ENCODE measurements around the gene CLMN.
A peak's percentile ranks its signal among the peaks of the same experiment; 100 is the strongest.

Gene CLMN

DNA sequence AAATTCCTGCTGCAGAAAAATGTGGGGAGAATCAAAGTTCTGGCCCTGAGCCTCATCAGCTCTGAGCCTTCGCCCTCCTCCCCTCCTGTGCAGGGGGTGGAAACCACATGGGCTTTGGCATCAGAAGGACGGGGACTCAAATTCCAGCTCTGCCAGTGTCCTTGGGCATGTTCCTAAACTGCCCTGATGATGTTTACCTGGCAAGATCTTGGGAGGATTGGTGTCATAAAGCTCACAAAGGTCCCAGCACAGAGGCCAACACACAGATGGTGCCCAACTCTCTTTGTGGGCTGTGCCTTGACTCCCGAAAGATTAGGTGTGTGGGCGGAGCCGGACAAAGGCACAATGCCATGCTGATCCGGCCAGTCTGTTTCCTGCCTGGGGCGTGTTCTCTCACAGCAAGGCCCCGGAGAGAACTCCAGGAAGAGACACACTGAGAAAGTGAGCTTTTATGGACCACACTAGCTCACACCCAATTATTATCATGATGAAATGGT is 20.5 kb upstream of the CLMN start:
- no peak for DNase-seq

DNA sequence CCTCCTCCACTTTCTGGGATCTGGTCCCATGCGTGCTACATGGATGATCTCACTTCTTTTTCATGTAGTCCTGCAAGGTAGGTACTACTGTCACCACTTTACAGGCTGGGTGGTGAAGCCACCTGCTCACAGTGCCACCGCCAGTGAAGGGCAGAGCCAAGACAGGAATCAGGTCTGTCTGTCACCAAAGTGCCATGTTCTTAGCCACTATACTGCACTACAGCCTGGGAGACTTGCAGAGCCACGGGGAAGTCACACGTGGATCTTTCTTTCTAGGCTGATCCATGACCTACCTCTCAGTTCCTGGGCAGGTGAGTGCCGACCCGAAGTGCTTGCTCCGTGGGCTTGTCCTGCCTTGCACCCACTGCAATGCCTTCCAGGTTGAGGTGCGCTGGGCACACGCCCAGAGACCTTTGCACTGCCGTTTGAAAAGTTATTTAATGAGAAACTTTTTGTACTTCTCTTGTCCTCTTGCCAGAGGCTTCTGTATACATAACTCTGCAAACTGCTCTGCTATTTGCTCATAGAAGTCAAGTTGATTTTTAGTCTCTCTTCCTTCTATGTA is 19.7 kb upstream of the CLMN start:
- DNase-seq: no peak

DNA sequence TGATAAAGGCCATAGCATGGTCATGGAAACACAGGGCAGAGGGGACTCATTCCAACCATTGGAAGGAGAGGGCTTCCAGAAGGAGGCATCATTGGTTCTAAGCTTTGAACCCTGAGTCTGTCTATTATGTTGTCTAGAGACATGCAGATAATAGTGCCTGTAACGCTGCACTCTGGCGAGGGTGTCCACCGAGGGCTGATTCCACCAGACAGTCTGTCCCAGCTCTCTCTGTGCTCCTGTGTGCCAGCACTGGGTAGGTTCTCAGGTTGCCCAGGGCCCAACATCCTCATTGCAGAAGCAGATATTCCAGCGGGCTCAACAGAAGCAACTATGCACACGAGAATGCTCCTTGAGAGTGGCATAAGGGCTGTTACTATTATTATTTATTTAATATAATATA is 18.7 kb upstream of the CLMN start:
- no peak for DNase-seq

DNA sequence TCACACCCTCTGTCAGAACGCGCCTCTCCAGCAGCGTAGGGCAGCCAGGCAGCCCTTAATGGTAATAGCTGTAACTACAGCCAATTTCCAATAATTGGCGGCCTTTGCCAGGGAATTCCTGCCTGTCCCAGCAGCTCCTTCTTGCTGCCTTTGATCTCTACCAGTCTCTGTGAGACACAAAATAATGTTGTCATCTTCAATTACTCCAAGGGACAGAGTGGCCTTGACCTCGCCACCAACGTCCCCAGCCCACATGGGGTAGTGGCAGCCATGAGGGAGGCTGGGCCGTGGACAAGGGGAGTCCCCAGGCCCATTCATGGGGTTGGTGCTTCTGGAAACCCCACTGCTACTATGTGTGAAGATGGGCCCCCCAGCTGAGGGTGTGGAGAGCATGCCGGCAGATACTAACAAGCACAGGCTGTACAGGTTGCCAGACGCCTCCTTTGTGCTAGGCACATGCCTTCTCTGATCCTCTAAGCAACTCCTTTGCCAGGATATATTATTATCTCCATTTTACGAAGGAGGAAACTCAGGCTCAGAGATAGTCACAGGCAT is 17.4 kb upstream of the CLMN start:
- no peak for DNase-seq

DNA sequence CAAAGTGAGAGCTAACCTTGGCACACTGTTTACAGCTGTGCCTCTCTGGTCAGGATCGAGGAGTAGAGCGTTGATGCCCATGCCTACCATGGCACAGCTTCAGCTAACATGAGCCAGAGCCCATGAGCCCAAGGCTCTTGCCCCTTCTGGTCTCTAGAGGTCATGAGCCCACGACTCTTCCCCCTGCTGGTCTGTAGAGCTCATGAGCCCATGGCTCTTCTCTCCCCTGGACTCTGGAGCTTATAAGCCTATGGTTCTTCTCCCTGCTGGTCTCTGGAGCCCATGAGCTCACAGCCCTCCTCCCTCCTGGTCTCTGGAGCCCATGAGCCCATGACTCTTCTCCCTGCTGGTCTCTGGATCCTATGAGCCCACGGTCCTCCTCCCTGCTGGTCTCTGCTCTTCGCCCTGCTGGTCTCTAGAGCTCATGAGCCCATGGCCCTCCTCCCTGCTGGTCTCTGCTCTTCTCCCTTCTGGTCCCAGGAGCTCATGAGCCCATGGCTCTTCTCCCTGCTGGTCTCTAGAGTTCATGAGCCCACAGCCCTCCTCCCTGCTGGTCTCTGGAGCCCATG is 16.6 kb upstream of the CLMN start:
- DNase-seq: no peak

DNA sequence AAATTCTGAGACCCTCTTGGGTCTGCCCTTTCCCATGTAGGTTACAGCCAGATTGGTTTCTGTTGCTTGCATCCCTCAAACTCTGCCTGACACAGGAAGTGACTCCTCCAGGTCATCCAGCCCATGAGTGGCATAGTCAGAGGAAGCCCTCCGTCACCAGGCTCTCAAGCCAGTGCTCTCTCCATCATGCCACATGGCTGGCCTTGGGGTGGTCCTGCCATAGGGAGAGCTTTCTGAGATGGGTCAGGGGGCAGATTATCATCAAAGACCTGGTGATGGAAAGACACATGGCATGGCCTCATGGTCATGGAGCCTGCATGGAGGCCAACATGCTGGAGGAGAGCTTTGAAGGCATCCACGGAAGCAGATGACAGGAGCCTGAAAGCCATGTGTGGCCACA is 15.4 kb upstream of the CLMN start:
- no peak for DNase-seq

DNA sequence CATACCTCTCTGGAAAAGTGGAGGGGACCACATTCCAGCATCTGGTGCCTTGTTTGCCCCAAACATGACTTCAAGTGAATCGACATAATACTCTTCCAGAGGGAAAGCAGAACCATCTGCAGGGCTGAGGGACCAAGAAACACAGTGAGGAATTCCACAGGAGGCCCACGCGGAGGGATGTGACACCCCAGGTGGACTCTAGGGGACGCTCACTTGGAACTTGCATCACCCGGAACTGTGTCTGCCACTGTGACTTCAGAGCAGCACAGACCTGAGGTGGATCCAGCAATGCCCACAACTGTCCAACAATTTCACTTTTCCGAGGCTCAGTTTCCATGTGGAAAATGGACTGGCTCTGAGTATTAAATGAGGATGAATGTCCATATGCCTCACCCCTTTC is 14.3 kb upstream of the CLMN start:
- DNase-seq: no peak

DNA sequence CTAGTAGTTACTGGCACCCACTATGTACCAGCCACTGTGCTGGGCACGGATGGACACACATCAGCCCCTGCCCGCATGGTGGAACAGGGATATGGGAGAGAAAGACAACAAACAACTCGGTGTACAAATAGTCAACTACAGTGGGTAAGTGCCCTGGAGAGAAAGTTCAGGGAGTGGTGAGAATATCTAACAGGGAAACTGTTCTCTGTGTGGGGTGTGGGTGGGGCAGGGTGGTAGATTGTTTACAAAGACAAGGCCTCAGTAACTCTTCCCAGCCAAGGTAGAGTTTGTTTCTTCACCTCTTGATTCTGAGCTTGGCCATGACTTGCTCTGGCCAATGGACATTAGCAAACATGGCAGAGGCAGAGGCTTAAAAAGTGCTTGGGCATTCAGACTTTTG is 12.9 kb upstream of the CLMN start:
- DNase-seq: no peak

DNA sequence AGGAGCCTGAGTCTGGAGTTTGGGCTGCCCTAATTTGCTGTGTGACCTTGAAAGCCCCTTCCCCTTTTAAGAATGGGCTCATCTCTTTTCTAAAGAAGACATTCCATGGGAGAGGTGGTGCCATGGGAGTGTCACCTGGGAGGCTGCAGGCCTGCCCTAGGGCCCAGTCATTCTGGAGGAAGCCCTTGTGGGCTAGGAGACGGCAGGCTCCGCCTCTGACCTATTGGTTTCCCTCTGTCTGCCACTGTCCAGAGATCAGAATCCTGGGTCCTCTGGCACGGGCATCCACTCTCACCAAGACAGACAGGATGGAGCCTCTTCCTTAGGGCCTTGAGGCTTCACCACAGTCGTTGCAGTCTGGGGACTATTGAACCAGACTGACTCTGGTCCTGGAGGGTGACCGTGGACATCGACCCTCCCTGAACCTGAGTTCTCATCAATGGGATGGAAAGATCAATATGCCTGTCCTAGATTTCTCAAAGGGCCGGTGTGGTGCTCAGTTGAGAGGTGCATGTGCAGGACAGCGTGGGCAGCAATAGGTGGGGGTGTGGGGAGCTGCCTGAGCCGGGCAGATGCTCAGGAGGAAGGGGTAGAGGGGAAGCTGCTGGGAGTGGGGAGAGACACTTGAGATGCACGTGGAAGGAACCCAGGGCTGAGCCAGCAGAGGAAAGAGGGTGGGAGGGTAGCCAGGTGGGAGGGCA is 12.2 kb upstream of the CLMN start:
- no peak for DNase-seq

DNA sequence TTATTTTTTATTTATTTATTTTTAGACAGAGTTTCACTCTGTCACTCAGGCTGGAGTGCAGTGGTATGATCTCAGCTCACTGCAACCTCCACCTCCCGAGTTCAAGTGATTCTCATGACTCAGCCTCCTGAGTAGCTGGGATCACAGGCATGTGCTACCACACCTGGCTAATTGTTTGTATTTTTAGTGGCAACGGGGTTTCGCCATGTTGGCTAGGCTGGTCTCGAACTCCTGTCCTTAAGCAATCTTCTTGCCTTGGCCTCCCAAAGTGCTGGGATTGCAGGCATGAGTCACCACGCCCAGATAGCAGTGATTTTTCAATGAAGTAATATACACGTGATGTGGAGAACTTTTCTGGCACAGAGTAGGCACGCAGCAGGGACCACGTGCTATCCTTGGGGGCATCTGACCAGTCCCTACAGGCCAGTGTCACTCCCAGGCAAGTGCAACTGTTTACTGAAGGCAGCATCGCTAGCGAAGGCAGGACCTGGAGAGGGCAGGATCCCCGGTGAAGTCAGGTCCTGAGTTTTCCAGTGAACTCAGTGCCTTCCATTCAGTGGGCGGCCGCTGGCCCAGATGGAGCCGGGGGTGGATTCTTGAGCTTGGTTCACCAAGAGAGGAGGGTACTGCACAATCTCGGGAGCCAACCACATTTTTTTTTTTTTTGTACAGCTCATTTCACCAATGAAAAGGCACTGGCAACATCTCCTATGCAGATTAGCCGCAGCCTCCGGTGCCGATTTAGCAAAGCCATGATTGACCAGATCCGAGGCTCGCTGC is 11.1 kb upstream of the CLMN start:
- no peak for DNase-seq

DNA sequence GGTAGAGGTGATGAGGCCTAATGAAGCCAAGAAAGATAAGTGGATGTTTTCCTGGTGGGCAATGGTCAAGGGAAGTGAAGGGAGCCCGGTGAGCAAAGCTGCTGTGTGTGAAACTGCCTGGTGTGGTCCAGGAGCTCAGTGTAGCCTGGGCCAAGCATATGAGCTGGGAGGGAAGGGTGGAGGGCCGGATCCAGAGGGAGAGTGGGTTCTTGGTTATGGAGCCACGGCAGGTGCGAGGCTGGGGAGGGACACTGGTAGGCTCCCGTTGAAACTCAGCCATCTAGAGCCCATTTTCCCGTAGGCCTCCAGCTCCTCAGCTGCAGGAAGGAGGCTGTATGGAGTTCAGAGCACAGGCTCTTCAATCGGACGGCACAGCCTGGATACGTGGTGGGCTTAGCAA is 10.2 kb upstream of the CLMN start:
- no peak for DNase-seq

DNA sequence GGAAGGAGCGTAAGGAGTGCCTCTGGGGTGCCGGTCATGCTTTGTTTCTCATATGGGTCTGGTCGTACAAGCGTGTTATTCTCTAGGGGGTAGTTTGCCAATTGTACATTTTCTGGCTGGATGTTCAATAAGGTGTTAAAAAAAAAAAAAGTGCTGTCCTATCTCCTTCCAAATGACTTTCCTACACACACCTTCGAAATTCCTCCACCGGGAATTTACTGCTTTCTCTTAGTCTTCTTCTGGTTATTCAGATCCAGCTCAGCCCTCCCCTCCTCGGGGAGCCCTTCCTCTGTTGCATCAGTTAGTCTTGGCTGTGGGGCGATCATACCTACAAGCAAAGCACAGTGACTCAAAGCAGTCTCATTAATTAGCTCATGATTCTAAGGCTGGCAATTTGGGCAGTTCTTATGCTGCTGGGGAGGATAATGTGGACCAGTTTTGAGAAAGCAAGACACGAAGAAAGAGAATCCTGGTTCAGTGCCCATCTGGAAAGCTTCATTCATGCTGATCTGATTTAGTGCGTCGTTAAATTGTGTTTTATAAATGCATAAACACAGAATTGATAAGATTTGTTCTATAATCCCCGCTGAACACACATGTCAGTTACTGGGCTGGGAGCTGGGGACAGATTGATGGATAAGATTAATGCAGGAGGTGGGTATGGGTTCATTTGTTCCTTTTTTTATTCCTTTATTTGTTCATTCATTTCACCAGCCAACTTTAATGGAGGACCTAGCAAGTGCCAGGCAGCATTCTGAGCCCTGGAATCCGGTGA is 9.2 kb upstream of the CLMN start:
- DNase-seq: no peak

DNA sequence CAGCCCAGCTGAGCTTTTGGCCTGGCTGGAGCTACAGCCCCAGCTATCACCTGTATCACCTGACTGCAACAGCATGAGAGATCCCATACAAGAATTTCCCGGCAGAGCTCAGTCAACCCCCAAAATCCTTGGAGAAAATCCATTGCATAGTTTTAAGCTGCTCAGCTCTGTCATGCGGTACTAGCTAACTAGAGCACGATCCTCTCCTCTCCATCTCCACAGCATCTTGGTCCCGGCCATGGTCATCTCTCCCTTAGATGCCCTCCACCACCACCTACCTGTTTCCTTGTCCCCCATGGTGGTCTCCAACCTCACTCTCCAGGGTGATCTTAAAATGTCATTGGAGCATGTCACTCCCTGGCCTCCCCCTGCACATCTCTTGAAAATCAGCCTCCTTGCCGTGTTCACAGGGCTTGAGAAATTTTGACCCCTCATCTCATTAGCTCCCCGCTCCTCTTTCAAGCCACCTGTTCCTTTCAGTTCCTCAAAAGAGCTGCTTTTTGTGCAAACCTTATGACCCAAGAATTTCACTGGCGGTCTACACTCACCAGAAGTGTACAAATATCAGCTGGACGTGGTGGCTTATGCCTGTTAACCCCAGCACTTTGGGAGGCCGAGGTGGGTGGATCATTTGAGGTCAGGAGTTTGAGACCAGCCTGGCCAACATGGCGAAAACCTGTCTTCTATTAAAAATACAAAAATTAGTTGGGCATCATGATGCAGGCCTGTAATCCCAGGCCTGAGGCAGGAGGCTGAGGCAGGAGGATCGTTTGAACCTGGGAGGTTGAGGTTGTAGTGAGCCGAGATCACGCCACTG is 8.1 kb upstream of the CLMN start:
- DNase-seq: no peak

DNA sequence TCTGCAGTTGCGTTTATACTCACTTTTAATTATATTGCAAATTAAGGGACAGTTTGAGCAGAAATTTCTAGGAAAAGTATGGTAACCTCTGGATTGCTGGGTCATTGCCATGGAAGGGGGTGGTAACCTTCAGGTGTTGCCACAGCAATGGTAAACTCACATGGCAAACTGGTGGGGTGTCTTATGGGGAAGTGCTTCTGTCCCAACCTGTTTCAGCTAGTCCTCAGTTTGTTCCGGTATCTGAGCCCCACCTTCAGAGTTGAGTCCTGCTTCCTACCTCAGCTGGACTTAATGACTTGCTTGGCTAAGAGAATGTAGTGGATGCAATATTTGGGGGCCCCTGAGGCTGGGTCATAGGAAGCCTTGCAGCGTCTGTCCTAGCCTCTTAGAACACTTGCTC is 7.3 kb upstream of the CLMN start:
- no peak for DNase-seq

DNA sequence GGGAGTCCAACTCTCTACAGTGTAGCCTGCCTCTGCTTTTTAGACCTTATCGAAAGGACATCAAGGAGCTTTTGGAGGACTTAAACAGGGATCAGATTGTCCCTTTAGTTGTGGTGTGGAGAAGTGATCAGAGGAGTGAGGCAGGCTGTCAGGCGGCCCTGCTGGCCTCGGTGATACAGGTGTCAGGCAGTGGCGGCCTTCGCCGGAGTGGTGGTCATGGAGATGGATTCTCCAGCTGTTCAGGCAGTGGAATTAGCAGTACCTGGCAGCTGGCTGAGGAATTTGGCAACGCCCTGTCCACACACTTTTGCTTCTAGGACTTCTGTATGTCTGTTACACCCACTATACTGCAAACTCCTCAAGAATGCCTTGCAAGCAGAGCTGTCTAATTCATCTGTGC is 4.2 kb upstream of the CLMN start:
- no peak for DNase-seq

DNA sequence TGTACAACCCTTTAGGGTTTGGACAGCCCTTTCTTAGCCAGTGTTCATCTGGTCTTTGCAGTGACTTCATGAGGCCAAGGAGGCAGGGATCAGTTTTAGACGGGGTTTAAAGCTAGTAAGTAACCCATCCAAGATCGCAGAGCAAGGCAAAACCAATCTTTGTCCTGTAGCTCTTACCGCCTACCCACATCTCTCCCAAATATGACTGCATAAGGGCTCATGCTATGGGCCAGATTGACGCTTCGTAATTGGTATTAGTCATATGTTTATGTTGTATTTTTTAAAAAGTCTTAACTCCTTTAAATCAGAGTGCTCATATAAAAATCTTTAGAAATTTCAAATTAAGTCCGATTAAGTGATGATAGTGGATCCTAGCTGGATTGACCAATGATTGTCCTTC is 3.7 kb upstream of the CLMN start:
- no peak for DNase-seq

DNA sequence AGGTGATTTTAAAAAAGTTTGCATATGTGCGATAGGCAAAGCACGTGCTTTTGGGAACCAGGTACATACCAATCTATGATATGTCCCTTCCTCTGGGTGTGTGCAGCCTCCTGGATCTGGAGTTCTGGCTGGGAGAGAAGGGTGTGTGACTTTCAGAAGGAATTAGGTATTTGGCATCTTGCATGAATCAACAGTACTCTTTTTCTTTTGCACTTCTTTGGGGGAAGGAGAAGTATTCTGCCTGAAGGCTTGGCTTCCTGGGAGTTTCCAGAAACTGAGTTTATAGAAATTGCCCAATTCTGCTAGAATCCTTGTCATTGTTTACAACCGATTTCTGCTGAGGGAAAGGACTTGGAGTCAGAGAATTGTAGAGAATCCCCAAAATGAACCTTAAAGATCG is 2.9 kb upstream of the CLMN start:
- DNase-seq: no peak

DNA sequence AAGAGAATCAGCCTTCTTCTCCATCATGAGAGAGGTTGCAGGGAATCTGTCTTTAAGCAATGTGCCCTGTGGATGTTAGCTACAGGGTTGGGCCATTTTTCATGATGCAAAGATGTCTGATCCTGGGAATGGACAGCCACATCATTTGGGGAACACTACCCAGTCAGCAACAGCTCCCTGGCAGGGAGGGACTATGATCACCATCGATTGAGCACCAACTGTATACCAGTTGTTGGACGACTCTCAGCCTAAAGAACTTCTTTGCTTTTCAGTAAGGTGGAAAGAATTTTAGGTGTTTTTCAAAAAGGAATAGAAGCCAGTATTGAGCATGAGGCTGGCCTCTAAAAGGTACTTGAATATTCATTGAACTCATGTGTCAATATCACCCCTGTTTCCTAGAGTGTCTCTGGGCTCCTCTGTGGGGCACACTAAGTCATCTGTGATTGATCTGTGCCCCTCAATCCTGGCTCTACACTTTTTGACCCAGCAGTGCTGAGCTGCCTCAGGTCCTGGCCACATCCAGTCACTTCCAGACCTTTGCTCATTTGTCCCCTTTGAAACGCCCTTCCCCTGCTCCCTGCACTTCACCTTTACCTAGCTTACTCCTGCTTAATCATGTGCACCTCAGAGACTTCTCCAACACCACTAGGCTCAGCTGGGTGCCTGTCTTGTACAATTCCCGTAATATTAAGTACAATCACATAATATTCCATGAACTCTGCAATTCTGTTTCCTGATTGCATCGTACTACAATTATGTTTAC is 2.2 kb upstream of the CLMN start:
- DNase-seq: no peak

DNA sequence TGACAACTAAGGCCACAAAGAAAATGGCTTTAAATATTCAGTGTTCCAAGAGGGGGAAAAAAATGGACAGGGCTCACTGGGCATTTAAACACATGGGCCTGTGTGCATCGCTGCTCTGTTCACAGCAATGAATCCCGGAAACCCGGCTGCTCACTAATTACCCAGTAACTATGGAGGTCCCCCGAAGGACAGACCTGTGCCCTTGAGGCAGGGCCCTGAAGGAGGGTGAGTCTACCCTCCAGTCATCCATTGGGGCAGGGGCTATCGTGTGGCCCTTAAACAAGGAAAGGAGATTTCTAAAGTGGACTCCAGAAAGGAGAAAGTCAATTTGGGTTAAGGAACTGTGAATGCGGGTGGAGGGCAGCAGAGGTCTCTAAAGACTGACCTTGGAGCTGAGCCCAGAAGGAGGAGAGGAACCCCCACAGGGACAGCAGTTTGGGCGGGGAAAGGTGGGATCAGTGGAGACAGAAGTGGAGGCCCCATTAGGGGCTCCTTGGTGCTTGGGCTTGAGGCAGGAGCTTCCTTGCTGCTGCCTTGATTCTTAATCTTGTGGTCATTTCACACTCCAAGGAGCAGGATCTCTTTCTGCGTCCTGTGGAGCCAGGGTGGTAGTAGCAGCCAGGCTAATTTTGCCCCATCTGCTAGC is 1.4 kb upstream of the CLMN start:
- no peak for DNase-seq

DNA sequence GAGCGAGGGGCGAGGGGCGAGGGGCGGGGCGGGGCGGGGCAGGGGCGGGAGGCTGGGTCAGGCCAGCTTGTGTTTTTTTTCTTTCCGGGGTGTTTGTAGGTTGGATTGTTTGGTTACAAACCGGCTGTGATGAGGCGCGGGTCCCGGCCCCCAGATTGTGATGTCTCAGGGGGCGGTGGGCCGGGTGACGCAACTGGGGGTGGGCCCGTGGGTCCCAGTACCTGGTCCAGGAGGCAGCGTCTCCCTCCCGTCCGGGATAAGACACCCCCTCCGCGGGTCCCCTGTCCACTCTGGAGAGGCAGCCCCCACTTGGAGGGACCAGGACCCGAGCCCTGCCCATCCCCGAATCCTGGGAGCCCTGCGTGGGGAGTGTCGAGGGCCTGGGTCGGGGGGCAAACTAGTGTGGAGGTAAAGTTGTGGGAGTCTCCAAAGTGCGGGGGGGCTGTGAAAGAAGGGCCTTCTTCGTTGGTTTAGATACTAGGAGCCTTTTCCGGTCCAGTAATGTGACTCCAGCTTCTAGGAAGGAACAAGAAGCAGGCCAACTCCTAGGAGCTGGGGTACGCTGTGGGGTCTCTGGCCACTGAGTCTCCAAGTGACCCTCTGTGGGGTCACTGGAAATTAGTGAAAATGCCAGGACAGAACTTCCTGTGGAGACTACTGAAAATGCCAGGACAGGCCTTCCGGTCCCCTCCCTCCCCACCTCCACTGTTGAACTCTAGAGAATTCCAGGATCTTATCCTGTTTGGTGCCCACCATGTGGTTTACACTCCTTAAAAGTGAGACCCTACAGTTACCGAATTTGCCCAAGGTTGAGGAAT is 579 bp upstream of the CLMN start:
- DNase-seq: peak; percentile 75

All from NCI-H2171 (cell line).